HCT116 (cell line): ENCODE measurements around the gene RHCE. TPM values are rescaled to one million over a fixed set of nuclear protein-coding genes. Genes with fewer than 3 reads are reported as not detected.
"Not testable (repeated sequence)": the region's sequence is repeated elsewhere in the genome, so short reads cannot be mapped to it uniquely, and the experiment has no call there.

ENCODE experiments used
- ATAC-seq: fragments of 200-7000 bp; cut with Tn5 transposase; 2 replicates; pipeline ENCODE4 v1.9.1; 2020; ENCODE audit warnings: mild to moderate bottlenecking, moderate library complexity
- BruUV-seq: library from RNA; stranded (reverse); fragments of 400-500 nt; replicated peaks from 2 replicates; lab custom pipeline; 2021; lab: Mats Ljungman, UMichigan
- CTCF ChIA-PET: fragments of 300-600 bp; sonication (Branson Sonifier 250); formaldehyde crosslinking; loops from one replicate; lab custom pipeline; 2021; ENCODE audit warnings: antibody characterized with exemption; lab: Charles Lee
- POLR2A ChIA-PET: fragments of 300-600, 350-600 bp; sonication (Branson Sonifier 250); formaldehyde crosslinking; loops from one replicate; lab custom pipeline; 2021; ENCODE audit warnings: antibody characterized with exemption; lab: Charles Lee
- RAD21 ChIA-PET, 2 experiments: fragments of 300-600 bp; sonication (Branson Sonifier 250); formaldehyde crosslinking; loops; one replicate each; lab custom pipeline; 2023; ENCODE audit warnings: low total read pairs in 2 of 2; ENCODE audit not compliant: uncharacterized antibody in 2 of 2, unreplicated experiment in 2 of 2, low non-redundant PET in 1 of 2; lab: Charles Lee
- DNase-seq: peaks from one replicate; pipeline ENCODE4 v3.0.0-alpha.2; 2010; ENCODE audit warnings: low read depth, low spot score
- H2AFZ ChIP-seq: fragments of 200-600 bp; shearing (Covaris generic), sonication (generic); 2 replicates; pipeline ENCODE4 v1.6.1; 2017; ENCODE audit warnings: low read depth, mixed run types, mixed read lengths, antibody characterized with exemption, low read length; ENCODE audit not compliant: poor library complexity, severe bottlenecking
- H3K27ac ChIP-seq: 2 replicates; pipeline ENCODE4 v1.5.1; 2012; ENCODE audit warnings: low read depth, low read length
- H3K27me3 ChIP-seq: fragments of 200-600 bp; sonication (generic); 2 replicates; pipeline ENCODE4 v1.6.1; 2016; ENCODE audit warnings: mixed run types, low read length, mixed read lengths; ENCODE audit not compliant: insufficient read depth
- H3K36me3 ChIP-seq, 2 experiments: fragments of 200-500 bp in 1 of 2; fragments of 200-600 bp in 1 of 2; sonication (Bioruptor generic) in 1 of 2; sonication (generic) in 1 of 2; 2 replicates each; pipeline versions ENCODE4 v1.5.1 to v1.6.1; 2014 to 2016; ENCODE audit warnings: low read length in 2 of 2, inconsistent platforms in 1 of 2, mixed read lengths in 1 of 2, mixed run types in 1 of 2; ENCODE audit not compliant: insufficient read depth in 2 of 2, control insufficient read depth in 1 of 2
- H3K4me1 ChIP-seq, 2 experiments: fragments of 200-600 bp in 1 of 2; sonication (generic) in 1 of 2; 2 replicates each; pipeline versions ENCODE4 v1.5.1 to v1.6.1; 2012 to 2017; ENCODE audit warnings: low read length in 2 of 2, inconsistent platforms in 1 of 2, mild to moderate bottlenecking in 1 of 2, mixed read lengths in 1 of 2, mixed run types in 1 of 2, moderate library complexity in 1 of 2; ENCODE audit not compliant: insufficient read depth in 2 of 2, control insufficient read depth in 1 of 2
- H3K4me2 ChIP-seq: fragments of 200-600 bp; sonication (generic); 2 replicates; pipeline ENCODE4 v1.6.1; 2017; ENCODE audit warnings: mixed run types, low read length, mixed read lengths
- H3K4me3 ChIP-seq, 2 experiments: fragments of 200-600 bp in 1 of 2; sonication (generic) in 1 of 2; replicated peaks in 1 of 2; 2 replicates each; pipeline ENCODE4 v1.5.1; 2011 to 2016; ENCODE audit warnings: low read length in 2 of 2, control low read depth in 1 of 2, low read depth in 1 of 2, mild to moderate bottlenecking in 1 of 2, mixed read lengths in 1 of 2, mixed run types in 1 of 2
- H3K79me2 ChIP-seq: fragments of 200-600 bp; sonication (generic); 2 replicates; pipeline ENCODE4 v1.6.1; 2017; ENCODE audit warnings: mild to moderate bottlenecking, mixed run types, low read length, moderate library complexity, mixed read lengths; ENCODE audit not compliant: insufficient read depth
- H3K9ac ChIP-seq: fragments of 200-600 bp; sonication (generic); 2 replicates; pipeline ENCODE4 v1.6.1; 2016; ENCODE audit warnings: low read length, mixed read lengths
- H3K9me2 ChIP-seq: fragments of 200-600 bp; sonication (generic), shearing (Covaris generic); 2 replicates; pipeline ENCODE4 v1.6.1; 2017; ENCODE audit warnings: mixed run types, mild to moderate bottlenecking, moderate library complexity; ENCODE audit not compliant: insufficient read depth
- H3K9me3 ChIP-seq, 2 experiments: fragments of 200-500 bp in 1 of 2; fragments of 200-600 bp in 1 of 2; sonication (Bioruptor generic) in 1 of 2; sonication (generic) in 1 of 2; 2 replicates each; pipeline ENCODE4 v1.6.1; 2014 to 2017; ENCODE audit warnings: low read length in 2 of 2, mixed read lengths in 2 of 2, inconsistent platforms in 1 of 2, low read depth in 1 of 2, mild to moderate bottlenecking in 1 of 2, mixed run types in 1 of 2, moderate library complexity in 1 of 2; ENCODE audit not compliant: control insufficient read depth in 1 of 2, insufficient read depth in 1 of 2
- H4K20me1 ChIP-seq: fragments of 200-600 bp; sonication (generic), shearing (Covaris generic); 2 replicates; pipeline ENCODE4 v1.6.1; 2017; ENCODE audit warnings: mixed run types, mild to moderate bottlenecking, moderate library complexity; ENCODE audit not compliant: insufficient read depth
- RAD21 ChIP-seq: IDR thresholded peaks from 2 replicates; pipeline ENCODE4 v1.6.1; 2012; ENCODE audit warnings: low read depth, mild to moderate bottlenecking
- intact Hi-C: fragments of 100-400 bp; cut with micrococcal nuclease; formaldehyde crosslinking; loops from 2 replicates; pipeline ENCODE4 v1.10.0; 2022
- total RNA-seq: library from RNA; stranded (reverse); gene quantifications from one replicate; pipeline ENCODE4 v1.2.1, GENCODE V29; 2021; ENCODE audit not compliant: unreplicated experiment
- TF ChIP-seq, protein P1 (sequence below), 3 experiments: fragments of 200-600 bp in 1 of 3; sonication (generic) in 1 of 3; IDR thresholded peaks in 2 of 3; conservative IDR thresholded peaks in 1 of 3; 2 replicates each; pipeline ENCODE4 v1.5.1; 2012 to 2017; ENCODE audit warnings: low read depth in 2 of 3, low read length in 2 of 3, antibody characterized with exemption in 1 of 3, borderline replicate concordance in 1 of 3, control low read depth in 1 of 3, mild to moderate bottlenecking in 1 of 3, mixed read lengths in 1 of 3, mixed run types in 1 of 3, moderate library complexity in 1 of 3; ENCODE audit not compliant: insufficient read depth in 1 of 3

Gene RHCE
- total RNA-seq, 1 experiment from 2014 or later, result 0.64 TPM

GRCh38 chr1:25329950-25330349 is 90.7 kb downstream of the RHCE start:
- BruUV-seq, RAD21 ChIA-PET, intact Hi-C loops, H3K4me2 ChIP-seq, H3K9me2 ChIP-seq, H3K9me3 ChIP-seq, H3K27me3 ChIP-seq, H3K4me3 ChIP-seq, H4K20me1 ChIP-seq, POLR2A ChIA-PET, DNase-seq, H2AFZ ChIP-seq, H3K9ac ChIP-seq, H3K79me2 ChIP-seq, H3K27ac ChIP-seq, H3K36me3 ChIP-seq, H3K4me1 ChIP-seq: not testable (repeated sequence)
- peak; percentile 43 for TF ChIP-seq RAD21
- TF ChIP-seq, protein P1, sequence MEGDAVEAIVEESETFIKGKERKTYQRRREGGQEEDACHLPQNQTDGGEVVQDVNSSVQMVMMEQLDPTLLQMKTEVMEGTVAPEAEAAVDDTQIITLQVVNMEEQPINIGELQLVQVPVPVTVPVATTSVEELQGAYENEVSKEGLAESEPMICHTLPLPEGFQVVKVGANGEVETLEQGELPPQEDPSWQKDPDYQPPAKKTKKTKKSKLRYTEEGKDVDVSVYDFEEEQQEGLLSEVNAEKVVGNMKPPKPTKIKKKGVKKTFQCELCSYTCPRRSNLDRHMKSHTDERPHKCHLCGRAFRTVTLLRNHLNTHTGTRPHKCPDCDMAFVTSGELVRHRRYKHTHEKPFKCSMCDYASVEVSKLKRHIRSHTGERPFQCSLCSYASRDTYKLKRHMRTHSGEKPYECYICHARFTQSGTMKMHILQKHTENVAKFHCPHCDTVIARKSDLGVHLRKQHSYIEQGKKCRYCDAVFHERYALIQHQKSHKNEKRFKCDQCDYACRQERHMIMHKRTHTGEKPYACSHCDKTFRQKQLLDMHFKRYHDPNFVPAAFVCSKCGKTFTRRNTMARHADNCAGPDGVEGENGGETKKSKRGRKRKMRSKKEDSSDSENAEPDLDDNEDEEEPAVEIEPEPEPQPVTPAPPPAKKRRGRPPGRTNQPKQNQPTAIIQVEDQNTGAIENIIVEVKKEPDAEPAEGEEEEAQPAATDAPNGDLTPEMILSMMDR (IDR thresholded peaks at IDR 0.05 in 2 of 3, conservative IDR thresholded peaks at IDR 0.05 in 1 of 3; ENCODE audit: borderline replicate concordance in 1 of 3, insufficient read depth in 1 of 3, low read depth in 2 of 3, low read length in 2 of 3), result 0 out of 6 replicates have a peak, but pooled peaks of 1 of the 3 experiments have one; percentile 6
- CTCF ChIA-PET, result interaction anchor here (0.6 kb wide), 1 partner anchor 191 kb away, joined by 3 read pairs; no protein-coding TSS in a partner anchor
- peak; percentile 69 for ATAC-seq

DNA sequence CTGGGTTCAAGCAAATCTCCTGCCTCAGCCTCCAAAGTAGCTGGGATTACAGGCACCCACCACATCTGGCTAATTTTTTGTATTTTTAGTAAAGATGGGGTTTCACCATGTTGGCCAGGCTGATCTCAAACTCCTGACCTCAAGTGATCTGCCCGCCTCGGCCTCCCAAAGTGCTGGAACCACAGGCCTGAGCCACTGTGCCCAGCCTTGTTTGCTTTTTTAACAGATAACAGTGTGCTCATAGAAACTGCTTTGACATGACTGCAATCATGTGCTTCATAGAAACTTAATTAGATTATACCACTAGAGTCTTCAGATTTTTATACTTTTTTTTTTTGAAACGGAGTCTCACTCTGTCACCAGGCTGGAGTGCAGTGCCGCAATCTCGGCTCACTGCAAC is 91.3 kb downstream of the RHCE start:
- H3K4me3 ChIP-seq, H2AFZ ChIP-seq, H4K20me1 ChIP-seq, POLR2A ChIA-PET, H3K27me3 ChIP-seq, H3K9me3 ChIP-seq, RAD21 ChIA-PET, H3K27ac ChIP-seq, BruUV-seq, DNase-seq, ATAC-seq, H3K4me2 ChIP-seq, H3K79me2 ChIP-seq, H3K9ac ChIP-seq, H3K36me3 ChIP-seq, H3K9me2 ChIP-seq, intact Hi-C loops, H3K4me1 ChIP-seq: not testable (repeated sequence)
- CTCF ChIA-PET, result interaction anchor here (0.6 kb wide), 1 partner anchor 192 kb away, joined by 3 read pairs; no protein-coding TSS in a partner anchor

GRCh38 chr1:25328791-25329185 is 91.8 kb downstream of the RHCE start:
- POLR2A ChIA-PET, ATAC-seq, CTCF ChIA-PET, BruUV-seq, H2AFZ ChIP-seq, H4K20me1 ChIP-seq, H3K4me2 ChIP-seq, H3K36me3 ChIP-seq, DNase-seq, H3K27me3 ChIP-seq, H3K4me3 ChIP-seq, H3K79me2 ChIP-seq, H3K9me2 ChIP-seq, H3K27ac ChIP-seq, intact Hi-C loops, H3K9ac ChIP-seq, RAD21 ChIA-PET, H3K9me3 ChIP-seq, H3K4me1 ChIP-seq: not testable (repeated sequence)
